T-helper 1 cell treated with Interleukin-12 subunit alpha and Interleukin-12 subunit beta and Interleukin-4 antibody, amounts not matched to agents 30 ng/mL and 1 ng/mL, for 36 hours (primary cell): ENCODE measurements around the gene CRIP1. TPM values are rescaled to one million over a fixed set of nuclear protein-coding genes. Genes with fewer than 3 reads are reported as not detected.

Experiments
- intact Hi-C: fragments of 100-400 bp; cut with micrococcal nuclease; formaldehyde crosslinking; loops from one replicate; pipeline ENCODE4 v1.15.1; 2024
- total RNA-seq: library from RNA; stranded (reverse); gene quantifications from 2 replicates; pipeline ENCODE4 v1.2.3, GENCODE V29; 2022

The CRIP1 gene
- total RNA-seq, 1 donor from 2014 or later: 220 TPM

- intact Hi-C loops: no loop called here
Measured at GRCh38 chr14:105502446-105503295, 16.0 kb downstream of the CRIP1 start.

GRCh38 chr14:105503296-105503640 is 16.6 kb downstream of the CRIP1 start:
- intact Hi-C loops: no loop called here

- intact Hi-C loops: no loop called here
Measured at GRCh38 chr14:105503935-105504692, 17.4 kb downstream of the CRIP1 start.

GRCh38 chr14:105505101-105505500 is 18.4 kb downstream of the CRIP1 start:
- intact Hi-C loops: no loop called here

GRCh38 chr14:105507247-105507646 is 20.6 kb downstream of the CRIP1 start:
- intact Hi-C loops: no loop called here

- intact Hi-C loops: no loop called here
Measured at GRCh38 chr14:105508069-105508468, 21.4 kb downstream of the CRIP1 start.

GRCh38 chr14:105508601-105509000 is 21.9 kb downstream of the CRIP1 start:
- intact Hi-C loops: no loop called here

- intact Hi-C loops: no loop called here
Measured at GRCh38 chr14:105517096-105517495, 30.4 kb downstream of the CRIP1 start.

GRCh38 chr14:105519946-105520698 is 33.4 kb downstream of the CRIP1 start:
- intact Hi-C loops: no loop called here

GRCh38 chr14:105525326-105525725 is 38.6 kb downstream of the CRIP1 start:
- intact Hi-C loops: loop anchor here (1.0 to 5.0 kb wide), 2 partner anchors 34 to 433 kb away; partner anchors contain the start of gene TEDC1

GRCh38 chr14:105525861-105526775 is 39.4 kb downstream of the CRIP1 start, which contains the start of gene TMEM121:
Gene TMEM121, plus strand, starts transcription at chr14:105526583. Its CDS starts 2,252 bp downstream, at chr14:105528835.
- intact Hi-C loops: loop anchor here (1.0 to 5.0 kb wide), 2 partner anchors 35 to 434 kb away; partner anchors contain the start of gene TEDC1

- intact Hi-C loops: loop anchor here (5.0 kb wide), 1 partner anchor 435 kb away; no protein-coding TSS in a partner anchor
Measured at GRCh38 chr14:105526776-105527380, 40.2 kb downstream of the CRIP1 start.

- intact Hi-C loops: loop anchor here (5.0 kb wide), 1 partner anchor 435 kb away; no protein-coding TSS in a partner anchor
Measured at GRCh38 chr14:105527381-105527825, 40.7 kb downstream of the CRIP1 start.

- intact Hi-C loops: loop anchor here (1.0 to 5.0 kb wide), 3 partner anchors 47 to 436 kb away; no protein-coding TSS in a partner anchor
Measured at GRCh38 chr14:105527826-105528585, 41.3 kb downstream of the CRIP1 start.

- intact Hi-C loops: loop anchor here (1.0 to 5.0 kb wide), 4 partner anchors 48 to 436 kb away; no protein-coding TSS in a partner anchor
Measured at GRCh38 chr14:105528586-105529318, 42.1 kb downstream of the CRIP1 start.

GRCh38 chr14:105529319-105529568 is 42.6 kb downstream of the CRIP1 start:
- intact Hi-C loops: loop anchor here (1.0 to 5.0 kb wide), 3 partner anchors 48 to 437 kb away; no protein-coding TSS in a partner anchor

- intact Hi-C loops: loop anchor here (1.0 to 5.0 kb wide), 3 partner anchors 49 to 437 kb away; no protein-coding TSS in a partner anchor
Measured at GRCh38 chr14:105529569-105530284, 43.0 kb downstream of the CRIP1 start.
